Measurements from ENCODE around the gene GTF2H2C.
"Not testable (repeated sequence)": the region's sequence is repeated elsewhere in the genome, so short reads cannot be mapped to it uniquely, and the experiment has no call there.

GRCh38 chr5:69607750-69608149 is 47.8 kb downstream of the GTF2H2C start:
- not testable (repeated sequence) for TF ChIP-seq CTCF (IDR thresholded peaks at IDR 0.05; ENCODE audit: low read depth, low read length); EZH2phosphoT487 (IDR thresholded peaks at IDR 0.05; ENCODE audit: low read depth)

Data from OCI-LY3 (cell line).